Measurements from ENCODE around the gene PRR14.

The PRR14 gene

GRCh38 chr16:30659507-30660423, 9.0 kb downstream of the PRR14 start:
- DNase-seq (ENCODE audit: low spot score): peak; percentile 42

- DNase-seq (ENCODE audit: low spot score): peak; percentile 87
Measured at GRCh38 chr16:30660424-30661261, 9.9 kb downstream of the PRR14 start.

DNA sequence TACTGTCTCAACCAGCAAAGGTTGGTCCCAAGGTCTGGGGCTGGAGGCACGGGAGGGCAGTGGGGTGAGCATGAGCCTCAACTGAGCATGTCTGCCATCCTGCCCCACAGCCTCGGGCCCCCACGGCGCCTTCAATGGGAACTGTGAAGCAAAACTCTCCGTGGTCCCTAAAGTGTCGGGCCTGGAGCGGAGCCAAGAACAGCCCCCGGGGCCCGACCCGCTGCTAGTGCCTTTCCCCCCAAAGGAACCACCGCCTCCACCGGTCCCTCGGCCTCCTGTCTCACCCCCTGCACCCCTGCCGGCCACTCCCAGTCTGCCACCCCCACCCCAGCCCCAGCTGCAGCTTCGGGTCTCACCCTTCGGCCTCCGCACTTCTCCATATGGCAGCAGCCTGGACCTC, 11.7 kb downstream of the PRR14 start:
- DNase-seq (ENCODE audit: low spot score): no peak

DNA sequence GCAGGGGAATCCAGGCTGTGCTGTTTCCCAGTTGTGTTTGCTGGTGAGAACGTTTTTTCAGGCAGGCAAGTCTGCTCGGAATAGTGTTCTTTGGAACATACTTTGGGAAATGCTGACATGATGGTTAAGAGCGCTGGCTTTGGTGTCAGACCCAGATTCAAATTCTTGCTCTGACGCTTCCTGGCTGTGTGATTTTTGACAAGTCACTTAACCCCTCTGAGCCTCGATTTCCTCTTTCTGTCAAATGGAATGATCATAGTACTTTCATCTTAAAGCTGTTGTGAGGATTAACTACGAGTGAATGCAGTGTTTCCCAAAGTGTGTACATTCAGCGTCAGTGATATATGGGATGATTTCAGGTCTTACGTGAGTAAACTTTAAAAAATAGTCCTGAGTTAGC, 12.3 kb downstream of the PRR14 start:
- no peak for DNase-seq (ENCODE audit: low spot score)

DNA sequence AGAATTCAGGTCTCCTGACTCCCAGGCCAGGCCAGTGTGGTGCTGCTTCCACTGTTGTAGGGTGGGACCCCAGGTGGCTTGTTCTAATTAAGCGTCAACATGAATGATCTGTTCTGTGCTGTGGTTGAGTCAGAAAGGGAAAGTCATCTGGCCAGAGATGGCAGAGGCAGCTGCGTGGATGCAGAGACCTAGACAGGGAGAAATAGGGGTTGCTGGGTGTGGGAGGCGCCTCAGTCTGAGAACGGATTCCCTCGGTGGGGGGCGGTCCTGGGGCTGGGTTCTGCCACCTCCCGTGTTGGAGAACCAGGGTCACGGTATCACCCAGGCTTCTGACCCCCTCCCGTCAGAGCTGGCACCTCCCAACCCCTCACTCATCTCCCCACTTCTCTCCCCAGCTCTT, 13.1 kb downstream of the PRR14 start:
- no peak for DNase-seq (ENCODE audit: low spot score)

DNA sequence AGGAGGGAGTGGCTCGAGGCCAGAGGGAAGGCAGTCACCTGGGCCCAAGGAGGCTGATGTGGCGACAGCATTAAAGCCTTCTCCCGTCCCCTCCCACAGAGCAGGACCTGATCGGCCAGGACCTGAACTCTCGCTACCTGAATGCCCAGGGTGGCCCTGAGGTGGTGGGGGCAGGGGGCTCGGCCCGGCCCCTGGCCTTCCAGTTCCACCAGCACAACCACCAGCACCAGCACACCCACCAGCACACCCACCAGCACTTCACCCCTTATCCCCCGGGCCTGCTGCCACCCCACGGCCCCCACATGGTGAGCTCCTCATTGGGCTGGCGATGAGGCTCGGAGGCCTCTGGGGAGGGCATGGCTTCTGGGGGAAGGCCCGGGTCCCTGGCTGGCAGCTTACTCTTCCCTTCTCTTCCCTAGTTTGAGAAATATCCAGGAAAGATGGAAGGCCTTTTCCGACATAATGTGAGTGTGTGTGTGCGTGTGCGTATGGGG, 13.9 kb downstream of the PRR14 start:
- DNase-seq (ENCODE audit: low spot score): no peak

DNA sequence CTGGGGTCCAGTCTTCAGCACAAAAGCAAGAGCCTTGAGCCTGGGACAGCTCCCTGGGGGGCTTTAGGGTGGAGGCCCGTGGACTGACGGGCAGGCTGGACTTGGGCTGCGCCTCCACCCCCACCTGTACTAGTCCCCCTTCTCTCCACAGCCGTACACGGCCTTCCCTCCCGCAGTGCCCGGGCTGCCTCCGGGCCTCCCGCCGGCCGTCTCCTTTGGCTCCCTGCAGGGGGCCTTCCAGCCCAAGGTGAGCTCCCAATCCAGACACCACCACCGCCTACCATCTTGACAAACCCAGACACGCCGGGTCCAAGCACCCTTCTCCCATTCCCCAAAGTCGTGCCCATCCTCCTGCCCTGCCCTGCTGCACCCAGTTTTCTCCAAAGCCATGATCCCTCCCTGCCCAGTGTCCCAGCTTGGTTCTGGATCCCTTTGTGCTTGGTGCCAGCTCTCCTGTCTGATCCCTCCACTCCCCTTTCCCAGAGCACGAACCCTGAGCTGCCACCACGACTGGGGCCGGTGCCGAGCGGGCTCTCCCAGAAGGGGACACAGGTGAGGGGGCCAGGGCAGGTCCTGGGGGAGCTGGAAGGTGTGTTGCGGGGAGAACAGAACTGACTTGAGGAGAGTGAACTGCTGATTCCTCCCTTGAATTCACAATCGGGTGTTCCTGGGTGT, 14.5 kb downstream of the PRR14 start:
- no peak for DNase-seq (ENCODE audit: low spot score)

DNA sequence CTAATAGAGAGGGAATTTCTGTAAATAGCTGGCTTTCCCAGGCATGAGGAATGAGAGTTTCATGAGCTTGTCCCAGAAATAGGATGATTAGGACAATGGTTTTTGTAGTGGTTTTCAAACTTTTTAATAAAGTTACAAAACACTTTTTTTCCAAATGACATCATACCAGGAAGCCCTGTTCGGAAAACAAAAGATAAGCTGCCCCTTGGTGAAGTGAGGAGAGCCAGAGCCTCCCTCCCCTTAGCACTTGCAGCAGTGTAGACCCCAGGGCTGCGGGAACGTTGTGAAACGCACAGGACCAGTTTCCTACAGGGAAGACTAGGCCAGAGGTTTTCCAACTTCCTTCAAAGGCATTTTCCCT, 15.1 kb downstream of the PRR14 start:
- no peak for DNase-seq (ENCODE audit: low spot score)

DNA sequence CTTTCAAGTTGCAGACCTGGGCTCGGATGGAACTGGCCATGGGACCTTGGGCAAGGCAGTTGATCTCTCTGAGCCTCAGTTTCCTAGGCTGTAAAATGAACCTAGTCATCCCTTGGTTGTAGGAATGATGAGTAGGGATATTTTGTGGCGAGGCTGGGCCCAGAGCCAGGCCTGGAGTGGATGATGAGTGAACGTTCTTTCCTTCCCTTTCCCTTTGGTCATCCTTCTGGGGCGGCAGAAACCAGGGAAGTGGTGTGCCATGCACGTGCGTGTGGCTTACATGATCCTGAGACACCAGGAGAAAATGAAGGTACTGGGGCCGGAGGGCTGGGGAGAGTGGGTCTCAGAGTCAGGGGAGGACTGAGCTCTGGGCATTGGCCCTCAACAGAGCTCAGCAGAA, 15.9 kb downstream of the PRR14 start:
- DNase-seq (ENCODE audit: low spot score): no peak

DNA sequence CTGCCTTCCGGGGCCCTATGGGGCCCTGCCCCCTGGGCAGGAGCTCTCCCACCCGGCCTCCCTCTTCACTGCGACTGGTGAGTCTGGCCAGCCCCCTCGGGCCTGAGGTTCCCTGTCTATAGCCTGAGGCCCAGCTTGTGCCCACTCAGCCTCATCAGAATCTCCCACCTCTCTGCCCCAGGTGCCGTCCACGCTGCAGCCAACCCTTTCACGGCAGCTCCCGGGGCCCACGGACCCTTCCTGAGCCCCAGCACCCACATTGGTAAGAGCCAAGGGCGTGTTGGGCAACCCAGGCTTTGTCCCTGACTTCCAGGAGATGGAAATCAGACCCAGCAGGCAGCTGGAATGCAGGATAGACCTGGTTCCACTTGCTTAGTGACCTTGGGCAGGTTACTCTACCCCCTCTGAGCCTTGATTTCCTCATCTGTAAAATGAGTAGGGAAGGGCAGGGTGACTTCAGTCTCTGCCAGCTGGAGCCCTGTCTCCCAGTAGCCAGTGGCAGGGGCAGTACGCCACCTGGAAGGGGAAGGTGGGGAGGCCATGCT, 16.7 kb downstream of the PRR14 start:
- no peak for DNase-seq (ENCODE audit: low spot score)

GRCh38 chr16:30668393-30668792, 17.6 kb downstream of the PRR14 start:
- DNase-seq (ENCODE audit: low spot score): no peak

- no peak for DNase-seq (ENCODE audit: low spot score)
Measured at GRCh38 chr16:30669026-30669902, 18.5 kb downstream of the PRR14 start.

DNA sequence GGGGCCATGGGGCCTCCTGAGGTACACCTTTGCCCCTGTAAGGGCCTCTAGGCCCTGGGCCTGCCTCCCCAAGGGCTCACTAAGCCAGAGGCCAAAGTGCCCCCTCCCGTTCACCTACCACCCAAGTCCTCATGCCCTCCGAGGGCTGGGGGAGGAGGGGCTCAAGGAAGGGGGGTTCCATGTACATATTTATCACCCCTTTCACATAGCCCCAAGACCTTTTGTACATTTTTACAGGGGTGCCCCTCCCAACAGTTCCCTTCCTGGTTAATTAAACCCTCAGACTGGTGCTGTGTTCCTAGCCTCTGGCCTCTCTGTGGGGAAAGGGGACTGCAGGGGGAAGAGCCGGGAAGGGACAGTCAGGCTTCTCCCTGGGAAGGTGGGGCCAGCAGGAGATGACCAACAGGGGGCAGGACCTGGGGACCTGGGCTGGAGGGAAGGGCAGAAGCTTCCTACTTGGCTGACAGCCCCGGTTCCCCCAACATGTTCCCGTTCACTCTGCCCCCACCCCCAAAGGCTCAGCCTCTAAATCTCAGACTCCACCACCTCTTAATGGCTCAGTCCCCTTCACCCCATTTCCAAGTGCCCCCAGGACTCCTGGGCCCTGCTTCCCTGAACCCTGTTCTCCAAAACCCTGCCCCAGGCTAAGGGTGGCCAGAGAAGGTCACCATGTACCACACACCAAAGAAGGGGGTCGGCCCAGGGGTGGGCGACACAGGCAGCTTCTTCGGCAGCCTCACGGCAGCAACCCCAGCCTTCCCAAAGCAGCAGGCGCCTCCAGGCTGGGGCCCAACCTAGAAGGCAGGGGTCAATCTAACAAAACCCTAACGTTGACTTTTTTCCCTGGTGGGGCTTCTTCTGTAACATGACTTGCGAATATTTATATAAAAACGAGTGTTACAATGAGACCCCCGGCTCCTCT, 19.4 kb downstream of the PRR14 start:
- DNase-seq (ENCODE audit: low spot score): no peak

DNA sequence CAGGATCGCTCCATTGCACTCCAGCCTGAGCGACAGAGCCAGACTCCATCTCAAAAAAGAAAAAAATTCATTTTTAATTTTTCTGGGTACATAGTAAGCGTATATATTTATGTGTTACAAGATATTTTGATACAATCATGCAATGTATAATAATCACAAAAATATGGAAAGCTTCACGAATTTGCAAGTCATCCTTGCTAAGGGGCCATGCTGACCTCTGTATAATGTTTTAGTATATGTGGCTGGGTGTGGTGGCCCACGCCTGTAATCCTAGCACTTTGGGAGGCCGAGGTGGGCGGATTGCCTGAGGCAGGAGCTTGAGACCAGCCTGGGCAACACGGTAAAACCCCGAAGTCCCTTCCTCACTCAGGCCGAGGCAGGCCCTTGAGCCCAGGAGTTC, 24.4 kb downstream of the PRR14 start:
- DNase-seq (ENCODE audit: low spot score): no peak

DNA sequence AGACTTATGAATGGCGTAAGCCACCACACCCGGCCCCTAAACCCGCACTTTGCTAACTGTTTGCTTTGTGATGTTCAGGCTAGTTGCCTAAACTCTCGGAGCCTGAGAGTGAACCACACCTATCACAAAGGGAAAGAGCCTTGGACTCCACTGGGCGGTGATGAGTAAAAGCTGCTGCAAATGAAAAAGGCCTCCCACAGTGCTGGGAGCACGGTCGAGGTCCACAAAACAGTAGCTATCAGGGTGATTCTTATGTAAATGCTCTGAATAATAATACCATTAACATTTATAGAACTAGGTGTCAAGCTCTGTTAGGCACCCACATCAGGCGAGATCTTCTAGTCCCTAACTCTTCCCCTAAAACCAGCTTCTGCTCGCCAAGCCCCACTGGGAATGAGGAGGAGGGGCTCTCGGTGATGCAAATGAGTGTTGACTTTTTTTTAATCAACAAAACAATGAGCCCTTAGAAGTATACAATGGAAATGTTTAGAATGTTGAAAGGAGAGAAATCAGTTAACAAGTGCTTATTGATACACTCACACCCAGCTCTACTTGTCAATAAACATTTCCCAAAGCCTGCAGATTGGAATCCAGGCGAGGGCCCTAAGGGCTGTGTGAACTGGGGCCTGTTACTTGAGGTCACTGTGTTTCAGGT, 27.3 kb downstream of the PRR14 start:
- no peak for DNase-seq (ENCODE audit: low spot score)

- no peak for DNase-seq (ENCODE audit: low spot score)
Measured at GRCh38 chr16:30678586-30678970, 27.8 kb downstream of the PRR14 start.

DNA sequence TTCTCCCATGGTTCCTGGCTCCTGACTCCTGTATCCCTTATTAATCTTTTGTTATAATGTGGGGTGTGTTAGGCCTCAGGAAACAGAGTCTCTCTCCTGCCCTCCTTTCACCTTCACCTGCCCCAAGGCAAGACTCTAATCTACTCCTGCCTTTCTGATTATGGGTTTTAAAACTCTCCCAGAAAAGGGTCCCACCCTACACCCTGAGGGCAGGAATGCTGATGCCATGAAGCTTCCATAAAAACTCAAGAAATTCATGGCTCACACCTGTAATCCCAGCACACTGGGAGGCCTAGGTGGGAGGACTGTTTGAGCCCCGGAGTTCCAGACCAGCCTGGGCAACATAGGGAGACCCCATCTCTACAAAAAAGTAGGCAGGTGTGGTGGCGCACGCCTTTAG, 29.6 kb downstream of the PRR14 start:
- no peak for DNase-seq (ENCODE audit: low spot score)

DNA sequence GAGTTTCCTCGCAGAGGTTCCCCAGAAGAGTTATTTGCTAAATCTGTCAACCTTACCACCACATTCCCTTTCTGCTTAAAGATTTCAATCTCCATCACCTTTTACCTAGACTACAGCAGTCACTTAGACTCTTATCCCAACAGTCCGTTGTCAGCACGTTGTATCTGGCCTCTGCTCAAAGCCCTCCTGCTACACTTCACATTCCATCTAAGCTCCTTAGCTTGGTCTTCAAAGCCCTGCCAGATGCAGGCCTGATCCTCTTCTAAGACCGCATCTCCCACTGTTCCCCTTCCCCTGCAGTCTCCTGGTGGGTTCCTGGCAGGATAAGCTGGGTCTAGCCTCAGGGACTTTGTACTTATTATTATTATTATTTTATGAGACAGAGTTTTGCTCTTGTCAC, 37.9 kb downstream of the PRR14 start:
- no peak for DNase-seq (ENCODE audit: low spot score)

DNA sequence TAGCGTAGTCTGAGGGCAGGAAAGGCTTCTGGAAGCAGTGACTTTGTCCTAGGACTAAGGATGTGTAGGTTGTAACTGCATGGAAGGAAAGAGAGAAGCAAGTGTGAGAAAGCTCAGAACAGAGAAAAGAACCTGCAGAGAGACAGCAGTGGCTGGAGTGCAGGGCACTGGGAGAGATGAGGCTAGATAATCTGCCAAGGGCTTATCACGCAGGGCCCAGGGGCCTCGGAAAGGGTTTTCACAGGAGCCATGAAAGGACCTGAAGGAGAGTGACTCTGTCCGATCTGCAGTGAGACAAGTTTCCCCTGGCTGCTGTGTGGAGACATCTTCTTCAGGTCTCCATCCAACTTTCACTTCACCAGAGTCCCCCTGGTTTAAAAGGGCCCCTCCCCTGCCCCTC, 41.1 kb downstream of the PRR14 start:
- DNase-seq (ENCODE audit: low spot score): no peak
